Trophoblast cell (in vitro differentiated cells and primary cell): ENCODE measurements around the gene SIAE.

Experiments used
- DNase-seq, 2 donors: peaks; one replicate each; pipeline ENCODE4 v3.0.0-alpha.2; 2016
- H2AFZ ChIP-seq: 2 replicates; pipeline ENCODE4 v1.6.1; 2013; ENCODE audit warnings: low read length, moderate library complexity, mild to moderate bottlenecking; ENCODE audit not compliant: insufficient read depth, poor library complexity
- H2AK5ac ChIP-seq: 2 replicates; pipeline ENCODE4 v1.6.1; 2013; ENCODE audit warnings: mild to moderate bottlenecking, low read length
- H2BK120ac ChIP-seq: 2 replicates; pipeline ENCODE4 v1.6.1; 2013; ENCODE audit warnings: low read length, mild to moderate bottlenecking, moderate library complexity; ENCODE audit not compliant: insufficient read depth, poor library complexity
- H2BK12ac ChIP-seq: 2 replicates; pipeline ENCODE4 v1.6.1; 2013; ENCODE audit warnings: mild to moderate bottlenecking, low read length, moderate library complexity
- H2BK5ac ChIP-seq: 2 replicates; pipeline ENCODE4 v1.6.1; 2013; ENCODE audit warnings: low read length, low read depth, moderate library complexity, mild to moderate bottlenecking; ENCODE audit not compliant: poor library complexity
- H3K14ac ChIP-seq: 2 replicates; pipeline ENCODE4 v1.6.1; 2013; ENCODE audit warnings: mild to moderate bottlenecking, low read length
- H3K18ac ChIP-seq: 2 replicates; pipeline ENCODE4 v1.6.1; 2013; ENCODE audit warnings: mild to moderate bottlenecking, low read length
- H3K23ac ChIP-seq: 2 replicates; pipeline ENCODE4 v1.6.1; 2013; ENCODE audit warnings: low read length
- H3K27ac ChIP-seq: 2 replicates; pipeline ENCODE4 v1.5.1; 2013; ENCODE audit warnings: low read depth, mild to moderate bottlenecking, inconsistent platforms, low read length, moderate library complexity
- H3K27me3 ChIP-seq: 2 replicates; pipeline ENCODE4 v1.6.1; 2013; ENCODE audit warnings: inconsistent platforms, mild to moderate bottlenecking, low read length, moderate library complexity; ENCODE audit not compliant: insufficient read depth
- H3K36me3 ChIP-seq, 2 experiments: 1 replicate in 1 of 2; 2 replicates in 1 of 2; pipeline ENCODE4 v1.6.1; 2013; ENCODE audit warnings: low read length in 2 of 2, mild to moderate bottlenecking in 2 of 2, moderate library complexity in 1 of 2; ENCODE audit not compliant: insufficient read depth in 2 of 2, control insufficient read depth in 1 of 2
- H3K4ac ChIP-seq: 2 replicates; pipeline ENCODE4 v1.6.1; 2013; ENCODE audit warnings: low read depth, mild to moderate bottlenecking, low read length, moderate library complexity
- H3K4me1 ChIP-seq, 2 experiments: 1 replicate in 1 of 2; 2 replicates in 1 of 2; pipeline ENCODE4 v1.6.1; 2013; ENCODE audit warnings: low read length in 2 of 2, mild to moderate bottlenecking in 2 of 2, moderate library complexity in 1 of 2; ENCODE audit not compliant: insufficient read depth in 2 of 2, control insufficient read depth in 1 of 2
- H3K4me2 ChIP-seq: 2 replicates; pipeline ENCODE4 v1.6.1; 2013; ENCODE audit warnings: inconsistent platforms, mild to moderate bottlenecking, low read length, moderate library complexity
- H3K4me3 ChIP-seq: 2 replicates; pipeline ENCODE4 v1.5.1; 2013; ENCODE audit warnings: mild to moderate bottlenecking, low read depth, low read length, inconsistent platforms
- H3K79me1 ChIP-seq: one replicate; pipeline ENCODE4 v1.6.1; 2013; ENCODE audit warnings: low read length
- H3K79me2 ChIP-seq: 2 replicates; pipeline ENCODE4 v1.6.1; 2013; ENCODE audit warnings: low read length, mild to moderate bottlenecking; ENCODE audit not compliant: control insufficient read depth, insufficient read depth, poor library complexity
- H3K9ac ChIP-seq: 2 replicates; pipeline ENCODE4 v1.6.1; 2013; ENCODE audit warnings: mild to moderate bottlenecking, low read length
- H3K9me3 ChIP-seq: 2 replicates; pipeline ENCODE4 v1.6.1; 2013; ENCODE audit warnings: low read depth, mild to moderate bottlenecking, control low read depth, inconsistent platforms, low read length; ENCODE audit not compliant: insufficient read depth
- H4K12ac ChIP-seq: 2 replicates; pipeline ENCODE4 v1.6.1; 2013; ENCODE audit warnings: low read depth, mild to moderate bottlenecking, low read length, moderate library complexity
- H4K8ac ChIP-seq: 2 replicates; pipeline ENCODE4 v1.6.1; 2013; ENCODE audit warnings: low read depth, mild to moderate bottlenecking, low read length, moderate library complexity
- H4K91ac ChIP-seq: one replicate; pipeline ENCODE4 v1.6.1; 2013; ENCODE audit warnings: low read depth, mild to moderate bottlenecking, low read length, moderate library complexity
- WGBS: extraction: QIAGEN DNeasy Blood & Tissue Kit; methylation state at CpG from one replicate; pipeline ENCODE4 v1.1.7; 2013; ENCODE audit warnings: missing lambda C conversion rate; ENCODE audit not compliant: insufficient read length, insufficient coverage; ENCODE audit errors: extremely low coverage; 5-methylcytosine and 5-hydroxymethylcytosine counted together

The SIAE gene

DNA sequence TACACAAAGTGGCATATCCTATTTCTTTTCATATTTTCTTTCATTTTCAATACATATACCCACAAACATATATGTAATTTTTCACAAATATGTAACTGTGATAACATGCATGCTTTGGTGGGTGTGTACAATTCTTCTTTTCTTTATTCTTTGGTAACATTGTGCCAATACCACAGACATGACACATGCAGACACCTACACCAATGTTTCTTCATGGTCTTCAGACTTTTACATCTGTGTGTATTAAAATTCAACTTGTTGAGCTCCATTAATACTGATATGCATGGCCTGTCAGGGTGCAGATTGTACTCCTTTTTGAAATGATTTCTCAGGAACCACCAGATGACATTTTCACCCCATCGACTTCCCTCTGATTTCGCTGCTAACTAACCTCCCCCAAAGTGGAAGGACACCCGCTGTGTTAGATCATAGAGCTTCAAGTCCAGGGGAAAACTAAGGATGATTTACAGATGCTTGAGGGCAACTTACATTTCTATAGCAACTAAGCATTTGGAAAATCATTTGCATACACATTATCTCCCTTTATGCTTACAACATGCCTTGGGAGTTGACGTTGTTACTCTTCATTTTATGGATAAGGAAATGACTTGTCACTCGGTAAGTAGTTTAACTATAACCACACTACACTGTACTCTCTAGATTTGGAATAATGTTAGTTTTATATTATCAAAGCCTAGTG lies 72.8 kb downstream of the SIAE start:
- no peak overlapping the region for H3K23ac ChIP-seq
- no peak overlapping the region for H2BK120ac ChIP-seq
- H3K18ac ChIP-seq, result no peak overlapping the region
- H3K9ac ChIP-seq, result no peak overlapping the region
- no peak overlapping the region for H3K4me3 ChIP-seq
- no peak overlapping the region for H2AK5ac ChIP-seq
- H4K12ac ChIP-seq, result no peak overlapping the region
- H2AFZ ChIP-seq, result no peak overlapping the region
- H3K14ac ChIP-seq, result no peak overlapping the region
- H2BK12ac ChIP-seq, result no peak overlapping the region
- no peak overlapping the region for H3K27ac ChIP-seq
- H4K8ac ChIP-seq, result no peak overlapping the region
- H3K9me3 ChIP-seq, result no peaks in the 10 kb centered on the region
- no peak overlapping the region for H3K4me2 ChIP-seq
- no peak overlapping the region for H2BK5ac ChIP-seq
- no peaks in the 10 kb centered on the region for H3K79me1 ChIP-seq
- no peaks in the 10 kb centered on the region for H3K4me1 ChIP-seq
- WGBS, result no CpG with 5 or more reads among the region's 5 CpGs
- H3K4ac ChIP-seq, result no peak overlapping the region
- no peaks in the 10 kb centered on the region for H3K79me2 ChIP-seq
- no peaks in the 10 kb centered on the region for H3K27me3 ChIP-seq
- H3K36me3 ChIP-seq, result no peaks in the 10 kb centered on the region
- no peak for DNase-seq
- no peak overlapping the region for H4K91ac ChIP-seq

DNA sequence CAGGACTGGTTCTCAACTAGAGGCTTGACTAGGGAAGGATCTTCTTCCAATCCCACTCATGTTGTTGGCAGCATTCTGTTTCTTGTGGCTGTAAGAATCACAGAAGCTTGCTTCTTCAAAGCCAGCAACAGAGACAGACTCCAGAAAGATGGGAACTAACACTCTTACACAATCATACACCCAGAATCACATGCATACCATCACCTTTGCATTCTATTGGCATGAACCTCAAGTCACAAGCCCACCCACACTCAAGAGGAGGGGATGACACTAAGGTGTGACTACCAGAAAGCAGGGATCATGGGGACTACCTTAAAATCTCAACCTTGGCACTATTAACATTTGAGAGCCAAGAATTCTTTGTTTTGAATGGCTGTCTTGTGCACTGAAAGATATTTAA lies 75.9 kb downstream of the SIAE start:
- Histone ChIP-seq H3K36me3 (no peaks in the 10 kb centered on the region), H3K4me3 (no peak overlapping the region), H3K14ac (no peak overlapping the region), H4K12ac (no peak overlapping the region), H3K4me2 (no peak overlapping the region), H4K8ac (no peak overlapping the region), H3K4me1 (no peaks in the 10 kb centered on the region), H3K4ac (no peak overlapping the region), H2BK120ac (no peak overlapping the region), H3K27ac (no peak overlapping the region), H3K18ac (no peak overlapping the region), H3K79me2 (no peaks in the 10 kb centered on the region), H3K79me1 (no peaks in the 10 kb centered on the region), H2BK12ac (no peak overlapping the region), H2AFZ (no peak overlapping the region), H4K91ac (no peak overlapping the region), H2BK5ac (no peak overlapping the region), H3K9me3 (no peaks in the 10 kb centered on the region), H3K23ac (no peak overlapping the region), H3K27me3 (no peaks in the 10 kb centered on the region), H3K9ac (no peak overlapping the region), H2AK5ac (no peak overlapping the region)
- no peak for DNase-seq

DNA sequence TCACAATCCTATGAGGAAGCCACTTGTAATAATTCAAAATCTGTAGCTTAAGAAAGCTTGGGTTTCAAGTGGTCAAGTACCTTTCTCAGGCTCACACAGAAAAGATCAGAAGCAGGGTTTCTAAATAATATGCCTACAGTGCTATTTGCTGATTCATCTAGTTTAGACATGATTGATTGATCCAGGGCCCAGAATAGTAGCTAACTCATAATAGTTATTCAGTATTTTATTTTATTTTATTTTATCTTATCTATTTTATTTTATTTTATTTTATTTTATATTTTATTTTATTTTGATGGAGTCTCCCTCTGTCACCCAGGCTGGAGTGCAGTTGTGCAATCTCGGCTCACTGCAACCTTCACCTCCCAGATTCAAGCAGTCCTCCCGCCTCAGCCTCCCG lies 78.2 kb downstream of the SIAE start:
- Histone ChIP-seq H3K27me3 (no peaks in the 10 kb centered on the region), H4K8ac (no peak overlapping the region), H3K9ac (no peak overlapping the region), H4K91ac (no peak overlapping the region), H2BK5ac (no peak overlapping the region), H2BK120ac (no peak overlapping the region), H3K14ac (no peak overlapping the region), H3K4me1 (no peaks in the 10 kb centered on the region), H3K4me3 (no peak overlapping the region), H3K79me1 (no peaks in the 10 kb centered on the region), H2AK5ac (no peak overlapping the region), H3K18ac (no peak overlapping the region), H3K36me3 (no peaks in the 10 kb centered on the region), H3K4ac (no peak overlapping the region), H3K9me3 (no peaks in the 10 kb centered on the region), H3K27ac (no peak overlapping the region), H2BK12ac (no peak overlapping the region), H3K79me2 (no peaks in the 10 kb centered on the region), H2AFZ (no peak overlapping the region), H3K23ac (no peak overlapping the region), H3K4me2 (no peak overlapping the region), H4K12ac (no peak overlapping the region)
- no CpG with 5 or more reads among the region's 3 CpGs for WGBS
- DNase-seq, result no peak

DNA sequence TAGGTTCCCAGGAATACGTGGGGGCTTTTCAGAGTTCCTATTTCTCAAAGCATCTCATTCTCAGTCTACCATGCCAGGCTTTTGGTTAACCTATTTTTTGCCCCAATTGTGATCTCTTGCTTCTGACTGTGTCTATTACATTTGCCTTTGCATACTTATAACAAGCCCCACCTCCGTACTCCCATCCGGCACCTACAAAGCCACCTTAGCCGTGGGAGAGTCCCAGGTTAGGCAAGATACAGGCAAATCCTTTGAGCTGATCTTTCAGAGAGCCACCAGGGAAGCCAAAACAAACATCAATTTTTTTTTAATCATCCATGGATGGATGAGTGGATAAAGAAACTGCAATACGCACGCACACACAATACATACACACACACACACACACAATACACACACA lies 80.9 kb downstream of the SIAE start:
- Histone ChIP-seq H3K36me3 (no peaks in the 10 kb centered on the region), H2BK120ac (no peak overlapping the region), H3K4me2 (no peak overlapping the region), H4K12ac (no peak overlapping the region), H2AK5ac (no peak overlapping the region), H3K4me1 (no peaks in the 10 kb centered on the region), H3K4me3 (no peak overlapping the region), H3K9ac (no peak overlapping the region), H2BK12ac (no peak overlapping the region), H2BK5ac (no peak overlapping the region), H3K79me1 (no peaks in the 10 kb centered on the region), H2AFZ (no peak overlapping the region), H3K27ac (no peak overlapping the region), H3K4ac (no peak overlapping the region), H3K14ac (no peak overlapping the region), H4K91ac (no peak overlapping the region), H3K27me3 (no peaks in the 10 kb centered on the region), H3K18ac (no peak overlapping the region), H4K8ac (no peak overlapping the region), H3K23ac (no peak overlapping the region), H3K79me2 (no peaks in the 10 kb centered on the region), H3K9me3 (no peaks in the 10 kb centered on the region)
- no peak for DNase-seq
- WGBS, result no CpG with 5 or more reads among the region's 6 CpGs
